PFSK-1 (cell line): ENCODE results near the gene OR4B1.

Experiments
- FOXP2 ChIP-seq: optimal IDR thresholded peaks from 2 replicates; pipeline ENCODE3; 2011; ENCODE audit warnings: borderline replicate concordance, control low read depth, inconsistent platforms; ENCODE audit not compliant: insufficient read depth; ENCODE audit errors: extremely low read length, extremely low read depth
- POLR2AphosphoS5 ChIP-seq: IDR thresholded peaks from 2 replicates; pipeline ENCODE4 v1.6.1; 2012; ENCODE audit warnings: low read depth, mild to moderate bottlenecking, control low read depth, low read length, moderate library complexity
- REST ChIP-seq, 2 experiments: IDR thresholded peaks; 2 replicates each; pipeline versions ENCODE4 v1.6.1 to v1.8.0; 2011 to 2012; ENCODE audit warnings: low read depth in 2 of 2, low read length in 2 of 2, control low read depth in 1 of 2, inconsistent platforms in 1 of 2, mild to moderate bottlenecking in 1 of 2, moderate library complexity in 1 of 2; ENCODE audit not compliant: insufficient read depth in 1 of 2
- SIN3A ChIP-seq: IDR thresholded peaks from 2 replicates; pipeline ENCODE4 v1.6.1; 2012; ENCODE audit warnings: mild to moderate bottlenecking, low read length, moderate library complexity, borderline replicate concordance; ENCODE audit not compliant: insufficient read depth
- TAF1 ChIP-seq: IDR thresholded peaks from 2 replicates; pipeline ENCODE4 v1.6.1; 2012; ENCODE audit warnings: low read length, control low read depth, borderline replicate concordance; ENCODE audit not compliant: insufficient read depth

Gene OR4B1

GRCh38 chr11:48170241-48171233 is 46.1 kb upstream of the OR4B1 start:
- no peak for TF ChIP-seq TAF1
- no peak for TF ChIP-seq SIN3A
- TF ChIP-seq FOXP2 = no peak
- TF ChIP-seq REST (IDR thresholded peaks at IDR 0.05; ENCODE audit: insufficient read depth in 1 of 2, low read depth in 2 of 2, low read length in 2 of 2) = no peak
- TF ChIP-seq POLR2AphosphoS5 = no peak

GRCh38 chr11:48172818-48173609 is 43.6 kb upstream of the OR4B1 start:
- TF ChIP-seq REST (IDR thresholded peaks at IDR 0.05; ENCODE audit: insufficient read depth in 1 of 2, low read depth in 2 of 2, low read length in 2 of 2) (no peak), TAF1 (no peak), FOXP2 (no peak), SIN3A (no peak), POLR2AphosphoS5 (no peak)

GRCh38 chr11:48177661-48178060 is 38.9 kb upstream of the OR4B1 start:
- no peak for TF ChIP-seq REST (IDR thresholded peaks at IDR 0.05; ENCODE audit: insufficient read depth in 1 of 2, low read depth in 2 of 2, low read length in 2 of 2)
- TF ChIP-seq FOXP2 = no peak
- no peak for TF ChIP-seq POLR2AphosphoS5
- no peak for TF ChIP-seq TAF1
- no peak for TF ChIP-seq SIN3A

- TF ChIP-seq FOXP2 (no peak), SIN3A (no peak), TAF1 (no peak), REST (IDR thresholded peaks at IDR 0.05; ENCODE audit: insufficient read depth in 1 of 2, low read depth in 2 of 2, low read length in 2 of 2) (no peak), POLR2AphosphoS5 (no peak)
Observed at GRCh38 chr11:48180627-48181026, 36.0 kb upstream of the OR4B1 start.
